Right lobe of liver (tissue), 4 donors: ENCODE results near the gene LITAFD.

Experiments used
- POLR2A ChIP-seq: fragments of 450-650 bp; IDR thresholded peaks from one replicate; pipeline ENCODE4 v1.6.1; 2017; ENCODE audit warnings: antibody characterized with exemption, mild to moderate bottlenecking
- TF ChIP-seq, protein P1 (sequence below), 4 donors: fragments of 200-600 bp in 3 of 4; fragments of 450-650 bp in 1 of 4; IDR thresholded peaks; one replicate each; pipeline versions ENCODE4 v1.5.1 to v1.8.0; 2016 to 2022; ENCODE audit warnings: antibody characterized with exemption in 4 of 4, mild to moderate bottlenecking in 2 of 4
- donor health status: DM: no; HTN: no; CAD: no.
- donor health status: DM: no; HTN: no; CAD: no.
- donor health status: DM: no; HTN: yes; CAD: no.

DNA sequence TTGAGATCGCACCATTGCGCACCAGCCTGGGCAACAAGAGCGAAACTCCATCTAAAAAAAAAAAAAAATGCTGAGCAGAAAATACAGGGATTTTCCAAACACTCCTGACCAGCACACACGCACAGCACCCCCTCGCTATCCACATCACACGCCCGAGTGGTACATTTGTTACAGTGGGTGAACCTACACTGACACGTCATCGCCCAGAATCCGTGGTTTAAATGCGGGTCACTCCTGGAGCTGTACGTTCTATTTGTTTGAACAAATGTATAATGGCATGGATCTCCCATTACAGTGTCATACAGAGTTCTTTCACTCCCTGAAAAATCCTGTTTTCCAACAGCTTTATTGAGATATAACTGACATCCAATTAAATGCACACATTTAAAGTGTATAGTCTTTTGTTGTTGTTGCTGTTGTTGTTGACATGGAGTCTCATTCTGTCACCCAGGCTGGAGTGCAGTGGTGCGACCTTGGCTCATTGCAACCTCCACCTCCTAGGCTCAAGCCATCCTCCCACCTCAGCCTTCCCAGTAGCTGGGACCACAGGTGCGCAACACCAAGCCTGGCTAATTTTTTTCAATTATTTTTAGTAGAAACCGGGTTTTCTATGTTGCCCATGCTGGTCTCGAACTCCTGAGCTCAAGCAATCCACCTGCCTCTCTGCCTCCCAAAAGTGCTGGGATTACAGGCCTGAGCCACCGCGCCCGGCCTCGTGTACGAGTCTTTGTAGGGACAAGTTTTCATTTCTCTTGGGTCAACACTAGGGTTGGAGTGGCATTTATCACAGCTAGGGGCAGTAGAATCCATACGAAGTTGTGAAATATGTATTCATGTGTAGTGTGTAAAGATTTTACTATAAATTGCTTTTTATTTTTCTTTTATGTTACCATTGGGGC, 8.9 kb upstream of the LITAFD start:
- TF ChIP-seq, protein P1, sequence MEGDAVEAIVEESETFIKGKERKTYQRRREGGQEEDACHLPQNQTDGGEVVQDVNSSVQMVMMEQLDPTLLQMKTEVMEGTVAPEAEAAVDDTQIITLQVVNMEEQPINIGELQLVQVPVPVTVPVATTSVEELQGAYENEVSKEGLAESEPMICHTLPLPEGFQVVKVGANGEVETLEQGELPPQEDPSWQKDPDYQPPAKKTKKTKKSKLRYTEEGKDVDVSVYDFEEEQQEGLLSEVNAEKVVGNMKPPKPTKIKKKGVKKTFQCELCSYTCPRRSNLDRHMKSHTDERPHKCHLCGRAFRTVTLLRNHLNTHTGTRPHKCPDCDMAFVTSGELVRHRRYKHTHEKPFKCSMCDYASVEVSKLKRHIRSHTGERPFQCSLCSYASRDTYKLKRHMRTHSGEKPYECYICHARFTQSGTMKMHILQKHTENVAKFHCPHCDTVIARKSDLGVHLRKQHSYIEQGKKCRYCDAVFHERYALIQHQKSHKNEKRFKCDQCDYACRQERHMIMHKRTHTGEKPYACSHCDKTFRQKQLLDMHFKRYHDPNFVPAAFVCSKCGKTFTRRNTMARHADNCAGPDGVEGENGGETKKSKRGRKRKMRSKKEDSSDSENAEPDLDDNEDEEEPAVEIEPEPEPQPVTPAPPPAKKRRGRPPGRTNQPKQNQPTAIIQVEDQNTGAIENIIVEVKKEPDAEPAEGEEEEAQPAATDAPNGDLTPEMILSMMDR (IDR thresholded peaks at IDR 0.05), result no peak
- TF ChIP-seq POLR2A, result no peak
